ENCODE data around the gene AGRN. TPM values are rescaled to one million over a fixed set of nuclear protein-coding genes. Genes with fewer than 3 reads are reported as not detected.
A peak's percentile ranks its signal among the peaks of the same experiment; 100 is the strongest.

Gene AGRN
- total RNA-seq, 1 donor from 2014 or later, result 34.1 TPM

GRCh38 chr1:1080122-1080757, 60.3 kb downstream of the AGRN start:
- no peak overlapping the region for H2AFZ ChIP-seq (replicated peaks)
- peak; percentile 81 for DNase-seq (ENCODE audit: low spot score)
- no peaks in the 10 kb centered on the region for H3K4me1 Mint-ChIP-seq

GRCh38 chr1:1080951-1081310, 61.0 kb downstream of the AGRN start:
- no peaks in the 10 kb centered on the region for H3K9me3 ChIP-seq (ENCODE audit: low read depth)
- H4K20me1 ChIP-seq (ENCODE audit: low read depth), result no peaks in the 10 kb centered on the region
- peaks cover 7% of the 10 kb centered on the region for H3K4me1 ChIP-seq
- no peak overlapping the region for H3K9ac ChIP-seq
- TF ChIP-seq CTCF (IDR thresholded peaks at IDR 0.05) (no peak), EZH2phosphoT487 (IDR thresholded peaks at IDR 0.05) (no peak), EZH2 (IDR thresholded peaks at IDR 0.05) (no peak)
- Mint-ChIP-seq H3K9me3 (no peaks in the 10 kb centered on the region), H3K27ac (no peak overlapping the region), H3K4me1 (no peaks in the 10 kb centered on the region), H3K4me3 (no peak overlapping the region), H3K27me3 (ENCODE audit: insufficient read depth, low read depth) (peaks cover 5% of the 10 kb centered on the region), H3K36me3 (no peaks in the 10 kb centered on the region)
- H2AFZ ChIP-seq (replicated peaks), result no peak overlapping the region
- no peaks in the 10 kb centered on the region for H3K36me3 ChIP-seq
- peaks cover 13% of the 10 kb centered on the region for H3K27me3 ChIP-seq
- no peak overlapping the region for H3K4me3 ChIP-seq
- no peak overlapping the region for H3K27ac ChIP-seq
- H3K4me2 ChIP-seq, result peak overlapping the region; percentile 38
- H3F3A ChIP-seq (ENCODE audit: low read depth), result peaks cover 10% of the 10 kb centered on the region
- DNase-seq (ENCODE audit: low spot score), result no peak
- H3K79me2 ChIP-seq (ENCODE audit: low read depth), result no peaks in the 10 kb centered on the region

More at GRCh38 chr1:1080122-1080757, 60.3 kb downstream of the AGRN start:
- Mint-ChIP-seq H3K27me3 (ENCODE audit: insufficient read depth, low read depth) (peaks cover 5% of the 10 kb centered on the region), H3K36me3 (no peaks in the 10 kb centered on the region), H3K4me3 (peak overlapping the region; percentile 77), H3K27ac (no peak overlapping the region), H3K9me3 (no peaks in the 10 kb centered on the region)
- Histone ChIP-seq H3K27me3 (peaks cover 20% of the 10 kb centered on the region), H3K36me3 (no peaks in the 10 kb centered on the region), H3F3A (ENCODE audit: low read depth) (peaks cover 10% of the 10 kb centered on the region), H3K4me1 (peaks cover 7% of the 10 kb centered on the region), H3K79me2 (ENCODE audit: low read depth) (no peaks in the 10 kb centered on the region), H3K4me3 (peak overlapping the region; percentile 36), H4K20me1 (ENCODE audit: low read depth) (no peaks in the 10 kb centered on the region), H3K4me2 (peak overlapping the region; percentile 78), H3K9me3 (ENCODE audit: low read depth) (no peaks in the 10 kb centered on the region), H3K27ac (no peak overlapping the region), H3K9ac (no peak overlapping the region)
- no peak for TF ChIP-seq EZH2 (IDR thresholded peaks at IDR 0.05)
- TF ChIP-seq CTCF (IDR thresholded peaks at IDR 0.05), result no peak
- no peak for TF ChIP-seq EZH2phosphoT487 (IDR thresholded peaks at IDR 0.05)

GRCh38 chr1:1081311-1082238, 61.7 kb downstream of the AGRN start:
- Mint-ChIP-seq H3K27me3 (ENCODE audit: insufficient read depth, low read depth) (peaks cover 5% of the 10 kb centered on the region), H3K4me3 (no peak overlapping the region), H3K9me3 (no peaks in the 10 kb centered on the region), H3K27ac (no peak overlapping the region), H3K4me1 (no peaks in the 10 kb centered on the region), H3K36me3 (peaks cover under 1% of the 10 kb centered on the region)
- Histone ChIP-seq H2AFZ (replicated peaks) (no peak overlapping the region), H3K9ac (no peak overlapping the region), H3K4me2 (peak overlapping the region; percentile 38), H3F3A (ENCODE audit: low read depth) (peaks cover 10% of the 10 kb centered on the region), H3K9me3 (ENCODE audit: low read depth) (no peaks in the 10 kb centered on the region), H3K4me1 (peaks cover 7% of the 10 kb centered on the region), H4K20me1 (ENCODE audit: low read depth) (no peaks in the 10 kb centered on the region), H3K36me3 (no peaks in the 10 kb centered on the region), H3K4me3 (no peak overlapping the region), H3K79me2 (ENCODE audit: low read depth) (no peaks in the 10 kb centered on the region), H3K27ac (no peak overlapping the region), H3K27me3 (peaks cover 12% of the 10 kb centered on the region)
- TF ChIP-seq CTCF (IDR thresholded peaks at IDR 0.05) (no peak), EZH2 (IDR thresholded peaks at IDR 0.05) (no peak), EZH2phosphoT487 (IDR thresholded peaks at IDR 0.05) (no peak)
- DNase-seq (ENCODE audit: low spot score), result no peak
